ENCODE results near the gene PCDHA12.
"Not testable (repeated sequence)": the region's sequence is repeated elsewhere in the genome, so short reads cannot be mapped to it uniquely, and the experiment has no call there.

DNA sequence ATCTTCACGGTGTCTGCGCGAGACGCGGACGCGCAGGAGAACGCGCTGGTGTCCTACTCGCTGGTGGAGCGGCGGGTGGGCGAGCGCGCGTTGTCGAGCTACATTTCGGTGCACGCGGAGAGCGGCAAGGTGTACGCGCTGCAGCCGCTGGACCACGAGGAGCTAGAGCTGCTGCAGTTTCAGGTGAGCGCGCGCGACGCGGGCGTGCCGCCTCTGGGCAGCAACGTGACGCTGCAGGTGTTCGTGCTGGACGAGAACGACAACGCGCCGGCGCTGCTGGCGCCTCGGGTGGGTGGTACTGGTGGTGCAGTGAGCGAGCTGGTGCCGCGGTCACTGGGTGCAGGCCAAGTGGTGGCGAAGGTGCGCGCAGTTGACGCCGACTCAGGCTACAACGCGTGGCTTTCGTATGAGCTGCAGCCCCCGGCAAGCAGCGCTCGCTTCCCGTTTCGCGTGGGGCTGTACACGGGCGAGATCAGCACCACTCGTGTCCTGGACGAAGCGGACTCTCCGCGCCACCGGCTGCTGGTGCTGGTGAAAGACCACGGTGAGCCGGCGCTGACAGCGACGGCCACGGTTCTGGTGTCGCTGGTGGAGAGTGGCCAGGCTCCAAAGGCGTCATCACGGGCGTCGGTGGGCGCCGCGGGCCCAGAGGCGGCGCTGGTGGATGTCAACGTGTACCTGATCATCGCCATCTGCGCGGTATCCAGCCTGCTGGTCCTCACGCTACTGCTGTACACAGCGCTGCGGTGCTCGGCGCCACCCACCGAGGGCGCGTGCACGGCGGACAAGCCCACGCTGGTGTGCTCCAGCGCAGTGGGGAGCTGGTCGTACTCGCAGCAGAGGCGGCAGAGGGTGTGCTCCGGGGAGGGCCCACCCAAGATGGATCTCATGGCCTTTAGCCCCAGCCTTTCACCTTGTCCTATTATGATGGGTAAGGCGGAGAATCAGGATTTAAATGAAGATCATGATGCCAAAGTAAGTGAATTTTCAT is 45.3 kb upstream of the PCDHA12 start:
- TF ChIP-seq CTCF, POLR2A (IDR thresholded peaks at IDR 0.05): not testable (repeated sequence)

All from esophagus squamous epithelium (tissue), 4 donors.